Measurements from ENCODE around the gene APLP2.
"Not testable (repeated sequence)": the region's sequence is repeated elsewhere in the genome, so short reads cannot be mapped to it uniquely, and the experiment has no call there.

Gene APLP2

DNA sequence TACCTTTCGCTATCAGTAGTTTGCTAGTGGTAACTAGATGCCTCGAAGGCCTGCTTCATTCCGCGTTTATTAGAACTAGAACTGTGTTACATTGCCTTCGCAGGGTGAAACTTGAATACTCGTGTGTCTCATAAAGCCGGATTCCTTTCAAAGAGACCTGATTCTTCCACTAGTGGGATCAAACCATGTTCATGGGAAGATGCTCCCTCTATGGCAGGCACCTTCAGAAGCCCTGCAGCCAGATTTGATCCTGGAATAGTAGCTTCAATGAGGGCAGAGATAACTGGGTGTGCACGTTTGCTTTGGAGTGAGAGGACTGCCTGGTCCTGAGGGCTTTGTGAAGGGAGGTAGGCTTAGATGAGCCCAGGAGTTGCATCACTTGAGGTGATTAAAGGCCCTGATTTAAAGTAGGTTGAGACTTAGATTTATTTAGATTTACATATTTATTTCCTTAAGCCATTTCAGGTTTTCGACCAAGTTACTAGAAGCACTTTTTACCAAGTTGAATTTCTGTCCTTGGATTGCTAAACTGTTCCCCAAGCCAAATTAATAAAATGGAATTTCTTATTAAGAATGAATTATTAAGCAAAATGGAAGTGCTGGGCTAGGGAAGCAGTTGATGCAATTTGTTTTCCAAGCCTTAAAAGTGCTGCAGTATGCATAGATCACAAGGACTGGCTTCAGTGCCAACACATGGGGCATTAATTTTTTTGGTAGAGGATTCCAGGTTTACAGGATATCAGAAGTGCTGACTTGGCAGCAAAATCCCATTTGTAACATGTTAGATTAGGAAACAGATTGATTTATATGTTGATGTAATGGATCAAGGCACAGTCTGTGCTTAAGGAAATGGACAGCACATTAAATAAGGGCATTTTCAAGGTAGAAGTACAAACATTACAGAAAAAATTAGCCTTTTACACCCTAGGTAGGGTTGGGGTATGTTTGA lies 32.9 kb downstream of the APLP2 start:
- no peaks in the 10 kb centered on the region for H3K9me2 ChIP-seq (replicated peaks; ENCODE audit: insufficient read depth, low read length)
- H3K27ac ChIP-seq (ENCODE audit: low read depth, low read length) = no peak overlapping the region
- no peaks in the 10 kb centered on the region for H3F3A ChIP-seq (ENCODE audit: insufficient read depth)
- no peaks in the 10 kb centered on the region for H3K27me3 ChIP-seq (ENCODE audit: low read length)
- no peak overlapping the region for H2AFZ ChIP-seq (ENCODE audit: low read depth, low read length, severe bottlenecking)
- H3K79me2 ChIP-seq (ENCODE audit: insufficient read depth, low read length) = peaks cover 97% of the 10 kb centered on the region
- H3K4me3 ChIP-seq (ENCODE audit: insufficient read depth, low read length, poor library complexity, severe bottlenecking) = no peak overlapping the region
- H3K36me3 ChIP-seq (ENCODE audit: low read length) = no peaks in the 10 kb centered on the region
- peaks cover 4% of the 10 kb centered on the region; the same call in 1 of the 2 replicates for H4K20me1 ChIP-seq (ENCODE audit: low read depth, low read length)
- no peaks in the 10 kb centered on the region for H3K9me3 ChIP-seq (ENCODE audit: insufficient read depth, low read length)
- no peak overlapping the region for H3K4me2 ChIP-seq (ENCODE audit: low read depth, low read length, poor library complexity, severe bottlenecking)
- TF ChIP-seq EZH2phosphoT487 (conservative IDR thresholded peaks at IDR 0.05; ENCODE audit: low read length) = no peak
- TF ChIP-seq, protein P1, sequence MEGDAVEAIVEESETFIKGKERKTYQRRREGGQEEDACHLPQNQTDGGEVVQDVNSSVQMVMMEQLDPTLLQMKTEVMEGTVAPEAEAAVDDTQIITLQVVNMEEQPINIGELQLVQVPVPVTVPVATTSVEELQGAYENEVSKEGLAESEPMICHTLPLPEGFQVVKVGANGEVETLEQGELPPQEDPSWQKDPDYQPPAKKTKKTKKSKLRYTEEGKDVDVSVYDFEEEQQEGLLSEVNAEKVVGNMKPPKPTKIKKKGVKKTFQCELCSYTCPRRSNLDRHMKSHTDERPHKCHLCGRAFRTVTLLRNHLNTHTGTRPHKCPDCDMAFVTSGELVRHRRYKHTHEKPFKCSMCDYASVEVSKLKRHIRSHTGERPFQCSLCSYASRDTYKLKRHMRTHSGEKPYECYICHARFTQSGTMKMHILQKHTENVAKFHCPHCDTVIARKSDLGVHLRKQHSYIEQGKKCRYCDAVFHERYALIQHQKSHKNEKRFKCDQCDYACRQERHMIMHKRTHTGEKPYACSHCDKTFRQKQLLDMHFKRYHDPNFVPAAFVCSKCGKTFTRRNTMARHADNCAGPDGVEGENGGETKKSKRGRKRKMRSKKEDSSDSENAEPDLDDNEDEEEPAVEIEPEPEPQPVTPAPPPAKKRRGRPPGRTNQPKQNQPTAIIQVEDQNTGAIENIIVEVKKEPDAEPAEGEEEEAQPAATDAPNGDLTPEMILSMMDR (IDR thresholded peaks at IDR 0.05; ENCODE audit: insufficient read depth, low read length, poor library complexity, severe bottlenecking) = no peak
- H3K9ac ChIP-seq (ENCODE audit: low read length) = no peak overlapping the region

DNA sequence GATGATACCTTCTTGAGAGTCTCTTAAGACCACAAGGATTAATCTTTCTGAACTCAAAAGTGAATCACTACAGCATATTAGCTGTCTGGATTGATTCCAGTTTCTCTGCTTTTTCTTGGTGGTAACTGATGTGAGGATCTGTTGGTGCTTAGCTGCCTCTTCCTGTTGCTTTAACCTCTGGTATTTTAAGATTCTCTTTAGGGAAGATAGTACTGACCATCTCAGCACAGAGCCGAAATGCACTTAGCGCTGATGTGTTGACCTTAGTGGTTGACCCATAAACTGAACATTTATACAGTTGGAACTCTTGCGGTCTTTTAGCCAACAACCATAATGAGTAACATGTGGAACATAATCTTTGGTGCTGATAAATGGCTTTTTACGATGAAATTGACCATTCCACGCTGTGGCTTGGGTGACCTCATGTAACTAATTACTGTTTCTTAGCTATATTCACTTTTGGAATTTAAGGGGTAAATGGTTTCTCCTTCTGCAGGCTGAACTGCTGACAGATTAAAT lies 33.7 kb downstream of the APLP2 start:
- no peak overlapping the region for H3K4me2 ChIP-seq (ENCODE audit: low read depth, low read length, poor library complexity, severe bottlenecking)
- no peak overlapping the region for H3K4me3 ChIP-seq (ENCODE audit: insufficient read depth, low read length, poor library complexity, severe bottlenecking)
- no peaks in the 10 kb centered on the region for H3K27me3 ChIP-seq (ENCODE audit: low read length)
- H3K36me3 ChIP-seq (ENCODE audit: low read length) = no peaks in the 10 kb centered on the region
- H3K9me3 ChIP-seq (ENCODE audit: insufficient read depth, low read length) = no peaks in the 10 kb centered on the region
- H3K9ac ChIP-seq (ENCODE audit: low read length) = no peak overlapping the region
- no peak overlapping the region for H3K27ac ChIP-seq (ENCODE audit: low read depth, low read length)
- H4K20me1 ChIP-seq (ENCODE audit: low read depth, low read length) = peaks cover 4% of the 10 kb centered on the region; the same call in 1 of the 2 replicates
- no peaks in the 10 kb centered on the region for H3F3A ChIP-seq (ENCODE audit: insufficient read depth)
- no peak for TF ChIP-seq EZH2phosphoT487 (conservative IDR thresholded peaks at IDR 0.05; ENCODE audit: low read length)
- TF ChIP-seq, protein P1 (IDR thresholded peaks at IDR 0.05; ENCODE audit: insufficient read depth, low read length, poor library complexity, severe bottlenecking) = no peak
- H2AFZ ChIP-seq (ENCODE audit: low read depth, low read length, severe bottlenecking) = no peak overlapping the region
- no peaks in the 10 kb centered on the region for H3K9me2 ChIP-seq (replicated peaks; ENCODE audit: insufficient read depth, low read length)
- H3K79me2 ChIP-seq (ENCODE audit: insufficient read depth, low read length) = peaks cover 89% of the 10 kb centered on the region

DNA sequence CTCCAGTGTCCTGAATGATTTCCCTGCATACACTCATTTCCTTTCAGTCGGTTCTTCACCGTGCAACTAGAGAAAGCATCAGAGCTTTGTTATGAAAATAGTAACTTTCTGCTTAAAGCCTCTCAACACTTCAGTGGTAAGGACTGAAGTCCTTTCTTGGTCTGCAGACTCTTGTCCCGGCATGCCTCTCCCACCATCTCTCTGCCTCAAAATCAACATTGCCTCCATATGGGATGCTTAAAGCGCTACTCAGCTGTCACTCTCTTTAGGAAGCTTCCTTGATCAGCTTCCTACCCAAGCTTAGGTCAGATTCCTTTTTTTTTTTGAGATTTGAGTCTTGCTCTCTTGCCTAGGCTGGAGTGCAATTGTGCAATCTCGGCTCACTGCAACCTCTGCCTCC lies 36.7 kb downstream of the APLP2 start:
- no peak overlapping the region for H3K9ac ChIP-seq (ENCODE audit: low read length)
- no peaks in the 10 kb centered on the region; the same call in 1 of the 2 replicates for H4K20me1 ChIP-seq (ENCODE audit: low read depth, low read length)
- no peaks in the 10 kb centered on the region for H3K9me3 ChIP-seq (ENCODE audit: insufficient read depth, low read length)
- no peak overlapping the region for H3K4me2 ChIP-seq (ENCODE audit: low read depth, low read length, poor library complexity, severe bottlenecking)
- no peak for TF ChIP-seq EZH2phosphoT487 (conservative IDR thresholded peaks at IDR 0.05; ENCODE audit: low read length)
- TF ChIP-seq, protein P1 (IDR thresholded peaks at IDR 0.05; ENCODE audit: insufficient read depth, low read length, poor library complexity, severe bottlenecking) = no peak
- H3F3A ChIP-seq (ENCODE audit: insufficient read depth) = peaks cover 8% of the 10 kb centered on the region; the same call in 1 of the 2 replicates
- H3K79me2 ChIP-seq (ENCODE audit: insufficient read depth, low read length) = peaks cover 79% of the 10 kb centered on the region
- H2AFZ ChIP-seq (ENCODE audit: low read depth, low read length, severe bottlenecking) = no peak overlapping the region
- no peak overlapping the region for H3K4me3 ChIP-seq (ENCODE audit: insufficient read depth, low read length, poor library complexity, severe bottlenecking)
- H3K9me2 ChIP-seq (replicated peaks; ENCODE audit: insufficient read depth, low read length) = no peaks in the 10 kb centered on the region
- H3K36me3 ChIP-seq (ENCODE audit: low read length) = no peaks in the 10 kb centered on the region
- no peak overlapping the region for H3K27ac ChIP-seq (ENCODE audit: low read depth, low read length)
- no peaks in the 10 kb centered on the region for H3K27me3 ChIP-seq (ENCODE audit: low read length)

DNA sequence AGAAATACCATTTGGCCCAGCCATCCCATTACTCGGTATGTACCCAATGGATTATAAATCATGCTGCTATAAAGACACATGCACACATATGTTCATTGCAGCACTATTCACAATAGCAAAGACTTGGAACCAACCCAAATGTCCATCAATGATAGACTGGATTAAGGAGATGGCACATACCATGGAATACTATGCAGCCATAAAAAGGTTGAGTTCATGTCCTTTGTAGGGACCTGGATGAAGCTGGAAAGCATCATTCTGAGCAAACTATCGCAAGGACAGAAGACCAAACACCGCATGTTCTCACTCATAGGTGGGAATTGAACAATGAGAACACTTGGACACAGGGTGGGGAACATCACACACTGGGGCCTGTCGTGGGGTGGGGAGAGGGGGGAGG lies 39.0 kb downstream of the APLP2 start:
- H3K9me2 ChIP-seq (replicated peaks; ENCODE audit: insufficient read depth, low read length); H4K20me1 ChIP-seq (ENCODE audit: low read depth, low read length); H2AFZ ChIP-seq (ENCODE audit: low read depth, low read length, severe bottlenecking); H3K9ac ChIP-seq (ENCODE audit: low read length); H3K27ac ChIP-seq (ENCODE audit: low read depth, low read length); H3K27me3 ChIP-seq (ENCODE audit: low read length); H3K4me3 ChIP-seq (ENCODE audit: insufficient read depth, low read length, poor library complexity, severe bottlenecking); H3K36me3 ChIP-seq (ENCODE audit: low read length); H3K9me3 ChIP-seq (ENCODE audit: insufficient read depth, low read length); H3K4me2 ChIP-seq (ENCODE audit: low read depth, low read length, poor library complexity, severe bottlenecking): not testable (repeated sequence)
- Histone ChIP-seq H3K79me2 (ENCODE audit: insufficient read depth, low read length) (peaks cover 65% of the 10 kb centered on the region), H3F3A (ENCODE audit: insufficient read depth) (peaks cover 24% of the 10 kb centered on the region)
